OCI-LY7 (cell line): ENCODE results near the gene KRT12. TPM values are rescaled to one million over a fixed set of nuclear protein-coding genes. Genes with fewer than 3 reads are reported as not detected.

Experiments
- BruUV-seq: library from RNA; stranded (reverse); fragments of 400-500 nt; replicated peaks from 2 replicates; lab custom pipeline; 2021; lab: Mats Ljungman, UMichigan
- CTCF ChIA-PET: fragments of 300-600 bp; sonication (Branson Sonifier 250); formaldehyde crosslinking; loops from one replicate; lab custom pipeline; 2022; ENCODE audit warnings: antibody characterized with exemption; ENCODE audit not compliant: unreplicated experiment; lab: Charles Lee
- POLR2A ChIA-PET: fragments of 300-600 bp; sonication (Branson Sonifier 250); formaldehyde crosslinking; loops from one replicate; lab custom pipeline; 2022; ENCODE audit warnings: antibody characterized with exemption; lab: Charles Lee
- DNase-seq: peaks from one replicate; pipeline ENCODE4 v3.0.0-alpha.2; 2015; ENCODE audit warnings: low spot score
- H2AFZ ChIP-seq: fragments of 200-600 bp; sonication (generic), shearing (Covaris generic); 2 replicates; pipeline ENCODE4 v1.6.1; 2014; ENCODE audit warnings: mild to moderate bottlenecking, antibody characterized with exemption, low read length, moderate library complexity
- H3K27ac ChIP-seq: fragments of 200-600 bp; sonication (generic); 2 replicates; pipeline ENCODE4 v1.5.1; 2014; ENCODE audit warnings: mixed run types, low read depth, mild to moderate bottlenecking, moderate library complexity, low read length, inconsistent platforms; ENCODE audit not compliant: poor library complexity, severe bottlenecking
- H3K36me3 ChIP-seq: fragments of 200-600 bp; sonication (generic); 2 replicates; pipeline ENCODE4 v1.6.1; 2014; ENCODE audit warnings: mild to moderate bottlenecking, antibody characterized with exemption, low read length, moderate library complexity, mixed read lengths; ENCODE audit not compliant: insufficient read depth
- H3K4me1 ChIP-seq: fragments of 200-600 bp; sonication (generic); 2 replicates; pipeline ENCODE4 v1.5.1; 2014; ENCODE audit warnings: mild to moderate bottlenecking, low read length; ENCODE audit not compliant: insufficient read depth, poor library complexity, severe bottlenecking
- H3K4me2 ChIP-seq: fragments of 200-600 bp; sonication (generic); 2 replicates; pipeline ENCODE4 v1.6.1; 2014; ENCODE audit warnings: mild to moderate bottlenecking, low read length
- H3K4me3 ChIP-seq: fragments of 200-600 bp; sonication (generic); 2 replicates; pipeline ENCODE4 v1.5.1; 2014; ENCODE audit warnings: mild to moderate bottlenecking, low read depth, low read length; ENCODE audit not compliant: poor library complexity, severe bottlenecking
- H3K79me2 ChIP-seq: fragments of 200-600 bp; sonication (generic); 2 replicates; pipeline ENCODE4 v1.6.1; 2016; ENCODE audit warnings: low read depth, mild to moderate bottlenecking, low read length, moderate library complexity, mixed read lengths; ENCODE audit not compliant: insufficient read depth
- H3K9me2 ChIP-seq: fragments of 200-600 bp; sonication (generic); 2 replicates; pipeline ENCODE4 v1.6.1; 2016; ENCODE audit warnings: mild to moderate bottlenecking, low read length, mixed read lengths; ENCODE audit not compliant: insufficient read depth
- H3K9me3 ChIP-seq: fragments of 200-600 bp; sonication (generic); 2 replicates; pipeline ENCODE4 v1.6.1; 2014; ENCODE audit warnings: mild to moderate bottlenecking, mixed run types, low read length, mixed read lengths
- H4K20me1 ChIP-seq: fragments of 200-600 bp; sonication (generic); 2 replicates; pipeline ENCODE4 v1.6.1; 2014; ENCODE audit warnings: mild to moderate bottlenecking, antibody characterized with exemption, low read length, moderate library complexity, mixed read lengths; ENCODE audit not compliant: insufficient read depth
- CTCF ChIP-seq: fragments of 200-600 bp; sonication (generic); conservative IDR thresholded peaks from 2 replicates; pipeline ENCODE4 v1.5.1; 2014; ENCODE audit warnings: mild to moderate bottlenecking, antibody characterized with exemption, low read length, moderate library complexity, mixed read lengths
- EZH2phosphoT487 ChIP-seq: fragments of 200-600 bp; sonication (generic); IDR thresholded peaks from 2 replicates; pipeline ENCODE4 v1.6.1; 2018; ENCODE audit warnings: low read depth, borderline replicate concordance, mild to moderate bottlenecking, mixed run types, antibody characterized with exemption, low read length, moderate library complexity, mixed read lengths
- intact Hi-C: fragments of 100-400 bp; cut with micrococcal nuclease; formaldehyde crosslinking; loops from one replicate; pipeline ENCODE4 v1.10.0; 2022; ENCODE audit not compliant: unreplicated experiment
- total RNA-seq, 2 experiments: library from RNA; depleted of rRNA in 1 of 2; stranded (reverse); fragments of >200 nt in 1 of 2; shearing (Covaris generic) in 1 of 2; gene quantifications; 2 replicates each; pipeline ENCODE4 v1.2.3, GENCODE V29; 2014 to 2022

The KRT12 gene
- total RNA-seq, 2 experiments from 2014 or later: not detected

GRCh38 chr17:40883626-40884334 lies 16.8 kb upstream of the KRT12 start:
- Histone ChIP-seq H3K79me2 (no peaks in the 10 kb centered on the region), H3K4me2 (no peak overlapping the region), H3K36me3 (no peaks in the 10 kb centered on the region), H3K4me1 (no peaks in the 10 kb centered on the region), H3K9me3 (no peaks in the 10 kb centered on the region), H3K9me2 (no peaks in the 10 kb centered on the region), H3K4me3 (no peak overlapping the region), H4K20me1 (no peaks in the 10 kb centered on the region), H2AFZ (no peak overlapping the region), H3K27ac (no peak overlapping the region)
- ChIA-PET POLR2A (no interaction called here), CTCF (no interaction called here)
- BruUV-seq: no TSS peak
- TF ChIP-seq EZH2phosphoT487 (no peak), CTCF (no peak)
- intact Hi-C loops: no loop called here
- no peak for DNase-seq

GRCh38 chr17:40883031-40883430 lies 16.0 kb upstream of the KRT12 start:
- Histone ChIP-seq H3K9me3 (no peaks in the 10 kb centered on the region), H2AFZ (no peak overlapping the region), H4K20me1 (no peaks in the 10 kb centered on the region), H3K4me2 (no peak overlapping the region), H3K27ac (no peak overlapping the region), H3K4me3 (no peak overlapping the region), H3K4me1 (no peaks in the 10 kb centered on the region), H3K9me2 (no peaks in the 10 kb centered on the region), H3K79me2 (no peaks in the 10 kb centered on the region), H3K36me3 (no peaks in the 10 kb centered on the region)
- POLR2A ChIA-PET: no interaction called here
- CTCF ChIA-PET: no interaction called here
- DNase-seq: no peak
- no TSS peak for BruUV-seq
- TF ChIP-seq EZH2phosphoT487 (no peak), CTCF (no peak)
- intact Hi-C loops: no loop called here

GRCh38 chr17:40879026-40879425 lies 12.0 kb upstream of the KRT12 start:
- no peaks in the 10 kb centered on the region for H3K9me3 ChIP-seq
- H3K36me3 ChIP-seq: no peaks in the 10 kb centered on the region
- no peak overlapping the region for H3K27ac ChIP-seq
- DNase-seq: no peak
- ChIA-PET CTCF (no interaction called here), POLR2A (no interaction called here)
- no peak overlapping the region for H3K4me3 ChIP-seq
- TF ChIP-seq CTCF (no peak), EZH2phosphoT487 (no peak)
- no TSS peak for BruUV-seq
- no peak overlapping the region for H3K4me2 ChIP-seq
- H3K4me1 ChIP-seq: no peaks in the 10 kb centered on the region
- H2AFZ ChIP-seq: no peak overlapping the region
- H3K9me2 ChIP-seq: no peaks in the 10 kb centered on the region
- no peaks in the 10 kb centered on the region for H4K20me1 ChIP-seq
- no peaks in the 10 kb centered on the region for H3K79me2 ChIP-seq
- intact Hi-C loops: no loop called here
